Activated B cell treated with CpG ODN at 0.5 μM for 24 hours (primary cell): ENCODE results near the gene XPR1. TPM values are rescaled to one million over a fixed set of nuclear protein-coding genes. Genes with fewer than 3 reads are reported as not detected.
"Not testable (repeated sequence)": the region's sequence is repeated elsewhere in the genome, so short reads cannot be mapped to it uniquely, and the experiment has no call there.

ENCODE experiments used
- ATAC-seq: fragments of 200-7000 bp; cut with Tn5 transposase; one replicate; pipeline ENCODE4 v1.10.0; 2021; ENCODE audit warnings: low read depth, mild to moderate bottlenecking, moderate library complexity
- CTCF ChIA-PET: fragments of 350-600 bp; sonication (Branson Sonifier 250); formaldehyde crosslinking; loops from one replicate; lab custom pipeline; 2021; ENCODE audit warnings: antibody characterized with exemption; lab: Charles Lee
- POLR2A ChIA-PET: fragments of 350-600 bp; sonication (Branson Sonifier 250); formaldehyde crosslinking; loops from one replicate; lab custom pipeline; 2021; ENCODE audit warnings: antibody characterized with exemption; lab: Charles Lee
- DNase-seq: peaks from one replicate; pipeline ENCODE4 v3.0.0; 2022
- H3K27ac Mint-ChIP-seq: one replicate; pipeline ENCODE4 v1.8.0; 2020; ENCODE audit warnings: mixed read lengths
- H3K27me3 Mint-ChIP-seq: one replicate; pipeline ENCODE4 v1.8.0; 2021; ENCODE audit warnings: mixed read lengths
- H3K36me3 Mint-ChIP-seq: one replicate; pipeline ENCODE4 v1.8.0; 2021; ENCODE audit warnings: low read depth, mixed read lengths
- H3K4me1 Mint-ChIP-seq: one replicate; pipeline ENCODE4 v1.8.0; 2021; ENCODE audit warnings: mixed read lengths
- H3K4me3 Mint-ChIP-seq: one replicate; pipeline ENCODE4 v1.8.0; 2020; ENCODE audit warnings: mild to moderate bottlenecking, mixed read lengths
- H3K9me3 Mint-ChIP-seq: one replicate; pipeline ENCODE4 v1.8.0; 2020; ENCODE audit warnings: mixed read lengths
- CTCF ChIP-seq: fragments of 200-600 bp; IDR thresholded peaks from one replicate; pipeline ENCODE4 v1.8.0; 2022; ENCODE audit warnings: antibody characterized with exemption, mild to moderate bottlenecking
- intact Hi-C: fragments of 100-400 bp; cut with micrococcal nuclease; formaldehyde crosslinking; loops from one replicate; pipeline ENCODE4 v1.15.1; 2024
- total RNA-seq: library from RNA; stranded (reverse); gene quantifications from 2 replicates; pipeline ENCODE4 v1.2.3, GENCODE V29; 2022

XPR1 gene
- total RNA-seq, 1 donor from 2014 or later: 20.4 TPM

GRCh38 chr1:180693564-180694244 lies 61.9 kb downstream of the XPR1 start:
- ATAC-seq (no peak), DNase-seq (no peak)
- no peak for TF ChIP-seq CTCF
- ChIA-PET CTCF (no interaction called here), POLR2A (no interaction called here)
- Mint-ChIP-seq H3K27ac (no peak overlapping the region), H3K4me3 (no peak overlapping the region), H3K36me3 (peaks cover 44% of the 10 kb centered on the region), H3K4me1 (peaks cover 2% of the 10 kb centered on the region), H3K27me3 (no peaks in the 10 kb centered on the region), H3K9me3 (peaks cover 24% of the 10 kb centered on the region)
- intact Hi-C loops: no loop called here

- Mint-ChIP-seq H3K4me1 (peaks cover 2% of the 10 kb centered on the region), H3K27ac (no peak overlapping the region), H3K9me3 (peaks cover 26% of the 10 kb centered on the region), H3K27me3 (no peaks in the 10 kb centered on the region), H3K4me3 (no peak overlapping the region), H3K36me3 (peaks cover 43% of the 10 kb centered on the region)
- ChIA-PET CTCF (no interaction called here), POLR2A (no interaction called here)
- no peak for ATAC-seq
- no peak for TF ChIP-seq CTCF
- intact Hi-C loops: no loop called here
- DNase-seq: no peak
These were observed 63.5 kb downstream of the XPR1 start for GRCh38 chr1:180695282-180695681.

- TF ChIP-seq CTCF: no peak
- ChIA-PET CTCF (no interaction called here), POLR2A (no interaction called here)
- H3K4me1 Mint-ChIP-seq: peaks cover 2% of the 10 kb centered on the region
- H3K4me3 Mint-ChIP-seq: no peak overlapping the region
- ATAC-seq (no peak), DNase-seq (no peak)
- peaks cover 41% of the 10 kb centered on the region for H3K36me3 Mint-ChIP-seq
- intact Hi-C loops: no loop called here
- no peak overlapping the region for H3K27ac Mint-ChIP-seq
- no peaks in the 10 kb centered on the region for H3K27me3 Mint-ChIP-seq
- peaks cover 26% of the 10 kb centered on the region for H3K9me3 Mint-ChIP-seq
These were observed 64.5 kb downstream of the XPR1 start for GRCh38 chr1:180696361-180696760.

- POLR2A ChIA-PET: no interaction called here
- H3K4me3 Mint-ChIP-seq: no peak overlapping the region
- no peaks in the 10 kb centered on the region for H3K27me3 Mint-ChIP-seq
- DNase-seq (no peak), ATAC-seq (no peak)
- intact Hi-C loops: no loop called here
- H3K36me3 Mint-ChIP-seq: peaks cover 45% of the 10 kb centered on the region
- CTCF ChIA-PET: no interaction called here
- TF ChIP-seq CTCF: no peak
- H3K27ac Mint-ChIP-seq: no peak overlapping the region
- peaks cover 37% of the 10 kb centered on the region for H3K9me3 Mint-ChIP-seq
- H3K4me1 Mint-ChIP-seq: no peaks in the 10 kb centered on the region
These were observed 66.8 kb downstream of the XPR1 start for GRCh38 chr1:180698580-180698979.

GRCh38 chr1:180702376-180702775 lies 70.6 kb downstream of the XPR1 start:
- H3K4me1 Mint-ChIP-seq, H3K27ac Mint-ChIP-seq, POLR2A ChIA-PET, DNase-seq, CTCF ChIA-PET, H3K27me3 Mint-ChIP-seq, H3K4me3 Mint-ChIP-seq, ATAC-seq, intact Hi-C loops: not testable (repeated sequence)
- Mint-ChIP-seq H3K9me3 (peaks cover 23% of the 10 kb centered on the region), H3K36me3 (peaks cover 27% of the 10 kb centered on the region)

GRCh38 chr1:180710746-180711145 lies 78.9 kb downstream of the XPR1 start:
- H3K27me3 Mint-ChIP-seq, H3K27ac Mint-ChIP-seq, POLR2A ChIA-PET, DNase-seq, H3K4me3 Mint-ChIP-seq, CTCF ChIA-PET, ATAC-seq, intact Hi-C loops: not testable (repeated sequence)
- peaks cover 12% of the 10 kb centered on the region for H3K9me3 Mint-ChIP-seq
- H3K36me3 Mint-ChIP-seq: peaks cover 29% of the 10 kb centered on the region
- peaks cover 17% of the 10 kb centered on the region for H3K4me1 Mint-ChIP-seq

- H3K27ac Mint-ChIP-seq, POLR2A ChIA-PET, H3K27me3 Mint-ChIP-seq, CTCF ChIA-PET, DNase-seq, H3K4me3 Mint-ChIP-seq, ATAC-seq, intact Hi-C loops: not testable (repeated sequence)
- Mint-ChIP-seq H3K9me3 (peaks cover 11% of the 10 kb centered on the region), H3K4me1 (peaks cover 17% of the 10 kb centered on the region), H3K36me3 (peaks cover 27% of the 10 kb centered on the region)
These were observed 79.4 kb downstream of the XPR1 start for GRCh38 chr1:180711260-180711659.
